BJ (cell line): ENCODE results near the gene FAM131B. TPM values are rescaled to one million over a fixed set of nuclear protein-coding genes. Genes with fewer than 3 reads are reported as not detected.

Experiments
- CTCF ChIA-PET: fragments of 350-600 bp; formaldehyde crosslinking; extraction: SDS; loops from one replicate; lab custom pipeline; 2021; ENCODE audit warnings: antibody characterized with exemption, inconsistent platforms; lab: Yijun Ruan, JAX
- POLR2A ChIA-PET: fragments of 300-600 bp; sonication (Branson Sonifier 250); formaldehyde crosslinking; extraction: SDS; loops from one replicate; lab custom pipeline; 2021; ENCODE audit warnings: antibody characterized with exemption; lab: Charles Lee
- DNase-seq: peaks from one replicate; pipeline ENCODE4 v3.0.0-alpha.2; 2011; ENCODE audit warnings: low read depth
- H3K27me3 ChIP-seq: 2 replicates; pipeline ENCODE4 v1.6.0; 2011; ENCODE audit warnings: low read length; ENCODE audit not compliant: control insufficient read depth, insufficient read depth
- H3K36me3 ChIP-seq: 2 replicates; pipeline ENCODE4 v1.5.1; 2011; ENCODE audit warnings: low read length; ENCODE audit not compliant: control insufficient read depth, insufficient read depth
- H3K4me3 ChIP-seq: 2 replicates; pipeline ENCODE4 v1.5.1; 2011; ENCODE audit warnings: low read depth, mild to moderate bottlenecking, control low read depth, low read length
- polyA plus RNA-seq: library from polyadenylated mRNA; depleted of rRNA; stranded (reverse); fragments of >200 nt; gene quantifications from 2 replicates; pipeline ENCODE4 v1.2.3, GENCODE V29; 2011
- TF ChIP-seq, protein P1 (sequence below): IDR thresholded peaks from 2 replicates; pipeline ENCODE4 v1.5.1; 2011; ENCODE audit warnings: low read depth, mild to moderate bottlenecking, control low read depth, inconsistent platforms, low read length, moderate library complexity; ENCODE audit not compliant: insufficient read depth

Gene FAM131B
- polyA plus RNA-seq, 1 experiment, result 2.9 TPM

DNA sequence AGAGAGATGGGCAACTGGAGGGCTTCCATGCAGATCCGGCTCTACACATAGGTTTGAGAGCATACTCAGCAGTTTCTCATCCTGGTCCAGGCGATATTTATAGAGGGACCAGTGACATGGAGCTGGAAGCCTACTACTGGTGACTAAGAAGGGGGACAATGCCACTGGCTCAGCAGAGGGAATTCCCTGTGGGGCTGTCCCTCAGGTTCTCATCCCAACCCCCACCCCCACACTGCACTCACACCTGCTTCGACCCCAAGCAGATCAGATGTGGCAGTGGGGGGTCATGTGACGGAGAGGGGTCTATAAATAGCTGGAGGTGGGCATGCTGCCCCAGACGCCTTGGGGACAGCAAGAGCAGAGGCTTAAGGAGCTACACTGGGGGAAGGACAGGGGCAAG is 46.7 kb downstream of the FAM131B start, which contains the start of gene CLCN1:
TSS of gene CLCN1 (plus strand) at position 336 of the 400 bp plus-strand sequence. CDS start 102 bp downstream, outside the sequence.
- H3K27me3 ChIP-seq, result no peaks in the 10 kb centered on the region
- CTCF ChIA-PET, result interaction anchor here (1.0 to 1.8 kb wide), 2 partner anchors 75 to 85 kb away, joined by 3 to 5 read pairs; no protein-coding TSS in a partner anchor
- DNase-seq, result no peak
- POLR2A ChIA-PET, result no interaction called here
- TF ChIP-seq, protein P1, sequence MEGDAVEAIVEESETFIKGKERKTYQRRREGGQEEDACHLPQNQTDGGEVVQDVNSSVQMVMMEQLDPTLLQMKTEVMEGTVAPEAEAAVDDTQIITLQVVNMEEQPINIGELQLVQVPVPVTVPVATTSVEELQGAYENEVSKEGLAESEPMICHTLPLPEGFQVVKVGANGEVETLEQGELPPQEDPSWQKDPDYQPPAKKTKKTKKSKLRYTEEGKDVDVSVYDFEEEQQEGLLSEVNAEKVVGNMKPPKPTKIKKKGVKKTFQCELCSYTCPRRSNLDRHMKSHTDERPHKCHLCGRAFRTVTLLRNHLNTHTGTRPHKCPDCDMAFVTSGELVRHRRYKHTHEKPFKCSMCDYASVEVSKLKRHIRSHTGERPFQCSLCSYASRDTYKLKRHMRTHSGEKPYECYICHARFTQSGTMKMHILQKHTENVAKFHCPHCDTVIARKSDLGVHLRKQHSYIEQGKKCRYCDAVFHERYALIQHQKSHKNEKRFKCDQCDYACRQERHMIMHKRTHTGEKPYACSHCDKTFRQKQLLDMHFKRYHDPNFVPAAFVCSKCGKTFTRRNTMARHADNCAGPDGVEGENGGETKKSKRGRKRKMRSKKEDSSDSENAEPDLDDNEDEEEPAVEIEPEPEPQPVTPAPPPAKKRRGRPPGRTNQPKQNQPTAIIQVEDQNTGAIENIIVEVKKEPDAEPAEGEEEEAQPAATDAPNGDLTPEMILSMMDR, result no peak
- H3K4me3 ChIP-seq, result no peak within 1 kb of the TSS
- no peaks in the 10 kb centered on the region for H3K36me3 ChIP-seq

DNA sequence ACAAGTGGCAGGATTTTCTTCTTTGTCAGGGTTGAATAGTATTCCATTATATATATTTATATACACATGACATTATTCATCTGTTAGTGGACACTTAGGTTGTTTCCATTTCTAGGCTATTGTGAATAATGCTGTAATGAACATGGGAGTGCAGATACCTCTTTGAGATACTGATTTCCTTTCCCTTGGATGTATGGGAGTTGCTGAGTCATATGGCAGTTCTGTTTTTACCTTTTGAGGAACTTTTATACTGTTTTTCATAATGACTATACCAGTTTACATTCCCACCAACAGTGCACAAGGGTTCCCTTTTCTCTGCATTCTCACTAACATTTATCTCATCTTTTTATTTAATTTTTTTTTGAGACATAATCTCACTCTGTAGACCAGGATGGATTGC is 48.4 kb downstream of the FAM131B start:
- no peaks in the 10 kb centered on the region for H3K27me3 ChIP-seq
- POLR2A ChIA-PET, result interaction anchor here (0.7 kb wide), 1 partner anchor 353 kb away, joined by 3 read pairs; no protein-coding TSS in a partner anchor
- no peak overlapping the region for H3K4me3 ChIP-seq
- TF ChIP-seq, protein P1, result no peak
- no peaks in the 10 kb centered on the region for H3K36me3 ChIP-seq
- CTCF ChIA-PET, result interaction anchor here (0.6 kb wide), 1 partner anchor 81 kb away, joined by 3 read pairs; no protein-coding TSS in a partner anchor
- no peak for DNase-seq

DNA sequence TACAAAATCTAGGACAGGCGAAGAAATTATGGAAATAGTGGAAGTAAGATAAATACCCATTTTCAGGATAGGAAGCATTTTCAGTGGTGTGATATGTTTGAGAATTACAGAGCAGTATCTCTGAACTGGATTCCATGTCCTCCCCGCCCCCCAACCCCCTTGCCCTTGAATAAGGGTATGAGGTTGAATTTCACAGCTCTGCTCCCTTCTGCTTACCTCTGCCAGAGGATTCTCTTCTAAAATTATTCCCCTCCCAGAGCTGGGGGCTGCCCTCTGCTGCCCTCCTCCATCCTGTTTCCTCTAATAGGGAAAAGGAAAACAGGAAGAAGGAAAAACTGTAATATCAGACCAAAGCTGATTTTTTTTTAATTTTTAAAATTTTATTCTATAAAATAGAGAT is 53.9 kb downstream of the FAM131B start:
- Histone ChIP-seq H3K36me3 (peaks cover 17% of the 10 kb centered on the region), H3K4me3 (no peak overlapping the region), H3K27me3 (no peaks in the 10 kb centered on the region)
- POLR2A ChIA-PET, result interaction anchor here (1.2 kb wide), 1 partner anchor 9 kb away, joined by 3 read pairs; no protein-coding TSS in a partner anchor
- no peak for DNase-seq
- CTCF ChIA-PET, result interaction anchor here (0.9 to 1.2 kb wide), 2 partner anchors 68 to 72 kb away, joined by 3 to 4 read pairs; no protein-coding TSS in a partner anchor
- TF ChIP-seq, protein P1, result no peak

DNA sequence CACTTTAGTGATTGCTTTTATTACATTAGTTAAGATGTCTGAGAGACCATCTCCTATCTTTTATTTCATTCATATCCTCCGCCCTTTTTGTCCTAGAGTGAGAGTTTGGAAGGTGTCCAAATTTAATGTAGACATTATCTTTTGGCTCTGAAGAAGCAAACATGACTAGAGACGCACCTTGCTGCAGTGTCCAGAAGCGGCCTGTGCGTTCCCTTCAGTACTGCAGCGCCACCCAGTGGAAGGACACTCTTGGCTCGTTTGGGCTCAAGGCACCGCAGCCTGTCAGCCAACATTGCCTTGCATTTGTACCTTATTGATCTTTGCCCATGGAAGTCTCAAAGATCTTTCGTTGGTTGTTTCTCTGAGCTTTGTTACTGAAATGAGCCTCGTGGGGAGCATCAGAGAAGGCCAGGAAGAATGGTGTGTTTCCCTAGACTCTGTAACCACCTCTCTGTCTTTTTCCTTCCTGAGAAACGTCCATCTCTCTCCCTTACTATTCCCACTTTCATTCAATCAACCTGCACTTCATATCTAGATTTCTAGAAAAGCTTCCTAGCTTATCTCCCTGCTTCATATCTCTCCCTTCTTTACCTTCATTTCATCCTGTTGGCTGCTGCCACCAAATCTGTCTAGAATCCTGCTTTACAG is 57.0 kb downstream of the FAM131B start:
- TF ChIP-seq, protein P1, result peak; percentile 69
- Histone ChIP-seq H3K36me3 (peaks cover 20% of the 10 kb centered on the region), H3K4me3 (no peak overlapping the region), H3K27me3 (no peaks in the 10 kb centered on the region)
- ChIA-PET CTCF (interaction anchor here (0.9 to 2.1 kb wide), 11 partner anchors 9 to 110 kb away, joined by 3 to 11 read pairs (median 4); no protein-coding TSS in a partner anchor), POLR2A (no interaction called here)
- DNase-seq, result no peak

DNA sequence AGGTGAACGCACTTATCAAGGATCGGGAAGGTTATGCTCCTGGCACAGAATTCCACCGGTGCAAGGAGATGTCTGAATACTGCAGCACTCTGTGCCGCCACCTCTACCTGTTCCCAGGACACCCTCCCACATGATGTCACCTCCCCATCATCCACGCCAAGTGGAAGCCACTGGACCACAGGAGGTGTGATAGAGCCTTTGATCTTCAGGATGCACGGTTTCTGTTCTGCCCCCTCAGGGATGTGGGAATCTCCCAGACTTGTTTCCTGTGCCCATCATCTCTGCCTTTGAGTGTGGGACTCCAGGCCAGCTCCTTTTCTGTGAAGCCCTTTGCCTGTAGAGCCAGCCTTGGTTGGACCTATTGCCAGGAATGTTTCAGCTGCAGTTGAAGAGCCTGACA is 57.6 kb downstream of the FAM131B start:
- DNase-seq, result no peak
- H3K4me3 ChIP-seq, result no peak overlapping the region
- CTCF ChIA-PET, result interaction anchor here (0.9 to 2.1 kb wide), 11 partner anchors 9 to 111 kb away, joined by 3 to 11 read pairs (median 4); no protein-coding TSS in a partner anchor
- H3K27me3 ChIP-seq, result no peaks in the 10 kb centered on the region
- TF ChIP-seq, protein P1, result no peak
- peaks cover 26% of the 10 kb centered on the region for H3K36me3 ChIP-seq
- POLR2A ChIA-PET, result no interaction called here
